Activated CD4-positive, alpha-beta memory T cell treated with anti-CD3 and anti-CD28 coated beads for 36 hours (primary cell): ENCODE results near the gene YKT6. TPM values are rescaled to one million over a fixed set of nuclear protein-coding genes. Genes with fewer than 3 reads are reported as not detected.

Source experiments
- CTCF ChIA-PET: fragments of 350-600 bp; sonication (Branson Sonifier 250); formaldehyde crosslinking; loops from one replicate; lab custom pipeline; 2021; ENCODE audit warnings: antibody characterized with exemption, inconsistent platforms; lab: Charles Lee
- POLR2A ChIA-PET: fragments of 350-600 bp; sonication (Branson Sonifier 250); formaldehyde crosslinking; loops from one replicate; lab custom pipeline; 2021; ENCODE audit warnings: antibody characterized with exemption; lab: Charles Lee
- DNase-seq: peaks from one replicate; pipeline ENCODE4 v3.0.0-alpha.2; 2020
- H3K27ac Mint-ChIP-seq: one replicate; pipeline ENCODE4 v1.8.0; 2021; ENCODE audit warnings: mixed read lengths
- H3K27me3 Mint-ChIP-seq: one replicate; pipeline ENCODE4 v1.8.0; 2021; ENCODE audit warnings: mixed read lengths
- H3K36me3 Mint-ChIP-seq: one replicate; pipeline ENCODE4 v1.8.0; 2021; ENCODE audit warnings: mixed read lengths
- H3K4me1 Mint-ChIP-seq: one replicate; pipeline ENCODE4 v1.8.0; 2021; ENCODE audit warnings: low read depth, mixed read lengths
- H3K4me3 Mint-ChIP-seq: one replicate; pipeline ENCODE4 v1.8.0; 2021; ENCODE audit warnings: mild to moderate bottlenecking, mixed read lengths
- H3K9me3 Mint-ChIP-seq: one replicate; pipeline ENCODE4 v1.8.0; 2021; ENCODE audit warnings: mixed read lengths
- intact Hi-C: fragments of 100-400 bp; cut with micrococcal nuclease; formaldehyde crosslinking; loops from one replicate; pipeline ENCODE4 v1.15.1; 2023
- total RNA-seq, 2 experiments: library from RNA; stranded (reverse); gene quantifications; one replicate each; pipeline ENCODE4 v1.2.3, GENCODE V29; 2021

YKT6 gene
- total RNA-seq, 2 experiments from 2014 or later, result 57.0 to 60.4 TPM

DNA sequence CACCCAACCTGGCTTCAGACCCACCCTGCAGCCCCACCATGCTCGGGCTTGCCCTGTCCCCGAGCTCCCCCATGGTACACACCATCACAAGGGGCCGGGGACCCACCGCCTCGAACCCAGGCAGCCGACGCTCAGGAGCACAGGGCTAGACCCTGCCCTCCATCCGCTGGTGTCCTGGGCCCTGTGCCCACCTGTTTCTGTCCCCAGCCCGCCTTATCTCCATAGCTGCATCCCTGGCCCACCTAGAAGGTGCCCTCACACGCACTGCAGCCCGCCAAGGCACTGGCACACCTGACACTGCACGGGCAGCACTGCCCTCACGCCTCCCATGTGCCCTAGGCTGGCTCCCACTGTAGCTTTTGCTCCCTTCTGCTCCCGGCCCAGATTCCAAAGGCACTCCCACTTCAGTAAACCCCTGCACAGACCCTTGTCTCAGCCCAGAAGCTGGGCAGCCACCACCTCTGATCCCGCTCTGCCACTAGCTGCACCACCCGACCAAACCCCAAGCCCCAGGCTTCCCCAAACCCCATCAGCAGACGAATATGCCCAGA is 17.1 kb downstream of the YKT6 start:
- no peaks in the 10 kb centered on the region for H3K27me3 Mint-ChIP-seq
- H3K36me3 Mint-ChIP-seq, result peaks cover 3% of the 10 kb centered on the region
- no peaks in the 10 kb centered on the region for H3K9me3 Mint-ChIP-seq
- DNase-seq, result no peak
- intact Hi-C loops, result no loop called here
- H3K4me3 Mint-ChIP-seq, result no peak overlapping the region
- ChIA-PET CTCF (no interaction called here), POLR2A (no interaction called here)
- H3K27ac Mint-ChIP-seq, result no peak overlapping the region
- H3K4me1 Mint-ChIP-seq, result no peaks in the 10 kb centered on the region

DNA sequence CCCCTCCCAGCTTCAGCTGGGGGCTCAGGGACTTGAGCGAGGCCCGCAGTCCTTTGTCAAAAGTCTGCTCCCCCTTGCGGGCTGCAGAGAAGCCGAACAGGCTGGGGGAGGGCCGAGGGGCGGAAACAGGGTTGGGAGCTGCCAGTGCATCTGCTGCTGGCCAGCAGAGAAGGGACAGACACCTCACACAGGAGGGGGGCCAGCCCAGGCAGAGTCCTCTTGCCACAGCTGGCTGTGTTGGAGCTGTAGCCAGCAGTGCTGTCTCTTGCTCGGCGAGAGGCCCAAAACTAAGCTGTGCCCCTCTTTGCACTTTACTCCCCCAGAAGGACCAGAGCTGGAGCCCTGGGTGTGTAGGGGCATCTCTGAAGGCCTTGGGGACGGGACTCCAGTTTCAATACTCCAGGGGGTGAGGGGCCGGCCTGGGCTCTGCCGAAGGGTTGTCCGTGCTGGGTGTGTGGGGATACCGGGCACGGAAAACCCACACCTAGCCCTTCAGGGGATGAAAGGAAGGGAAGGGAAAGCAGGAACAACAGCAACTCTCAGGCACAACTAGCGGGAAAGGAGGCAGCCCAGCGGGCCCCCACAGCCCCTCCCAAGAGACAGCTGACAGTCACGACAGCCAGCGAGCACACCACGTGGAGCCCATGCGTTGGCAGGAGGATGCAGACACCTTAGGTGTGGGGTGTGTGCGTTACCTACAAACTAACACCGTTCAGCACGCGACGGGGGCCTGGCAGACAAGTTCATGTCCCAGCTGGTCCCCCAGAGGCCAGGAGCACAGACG is 17.8 kb downstream of the YKT6 start:
- Mint-ChIP-seq H3K9me3 (no peaks in the 10 kb centered on the region), H3K27me3 (no peaks in the 10 kb centered on the region), H3K36me3 (peaks cover 3% of the 10 kb centered on the region), H3K4me1 (no peaks in the 10 kb centered on the region), H3K4me3 (no peak overlapping the region), H3K27ac (no peak overlapping the region)
- intact Hi-C loops, result no loop called here
- CTCF ChIA-PET, result no interaction called here
- POLR2A ChIA-PET, result no interaction called here
- no peak for DNase-seq

DNA sequence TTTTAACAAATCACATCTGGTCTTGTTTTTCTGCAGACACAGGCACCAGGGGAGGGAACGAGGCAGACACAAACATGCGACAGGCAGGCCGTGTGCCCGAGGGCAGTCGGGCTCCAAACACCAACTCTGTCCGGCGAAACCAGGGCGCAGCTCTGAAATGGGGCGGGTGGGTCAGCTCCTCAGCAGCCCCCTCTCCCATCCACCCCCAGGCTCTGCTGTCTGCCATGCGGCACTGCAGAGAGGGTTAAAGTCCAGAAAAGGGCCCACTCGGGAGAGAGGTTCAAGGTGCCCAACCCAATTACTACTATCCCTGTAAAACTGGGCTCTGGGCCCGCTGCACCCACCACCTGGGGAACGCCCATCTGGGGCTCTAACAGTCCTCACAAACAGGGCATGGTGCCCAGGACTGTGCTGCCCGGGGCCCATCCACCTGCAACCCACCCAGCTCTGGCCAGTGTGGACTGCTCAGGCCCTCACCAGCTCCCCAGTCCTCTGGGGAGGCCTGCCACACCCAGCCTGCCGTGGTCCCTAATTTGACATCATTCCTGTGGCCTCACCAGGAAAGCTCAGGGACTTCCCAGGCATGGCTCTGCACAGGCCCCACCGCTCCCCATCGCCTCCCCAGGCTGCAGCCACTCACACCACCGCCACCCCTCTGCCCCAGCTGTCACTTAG is 18.7 kb downstream of the YKT6 start:
- H3K27ac Mint-ChIP-seq, result no peak overlapping the region
- CTCF ChIA-PET, result interaction anchor here (0.8 kb wide), 1 partner anchor 18 kb away, joined by 3 read pairs; the partner anchor contains the start of gene YKT6
- POLR2A ChIA-PET, result no interaction called here
- no peaks in the 10 kb centered on the region for H3K36me3 Mint-ChIP-seq
- H3K9me3 Mint-ChIP-seq, result no peaks in the 10 kb centered on the region
- intact Hi-C loops, result no loop called here
- no peaks in the 10 kb centered on the region for H3K4me1 Mint-ChIP-seq
- DNase-seq, result no peak
- no peaks in the 10 kb centered on the region for H3K27me3 Mint-ChIP-seq
- no peak overlapping the region for H3K4me3 Mint-ChIP-seq

DNA sequence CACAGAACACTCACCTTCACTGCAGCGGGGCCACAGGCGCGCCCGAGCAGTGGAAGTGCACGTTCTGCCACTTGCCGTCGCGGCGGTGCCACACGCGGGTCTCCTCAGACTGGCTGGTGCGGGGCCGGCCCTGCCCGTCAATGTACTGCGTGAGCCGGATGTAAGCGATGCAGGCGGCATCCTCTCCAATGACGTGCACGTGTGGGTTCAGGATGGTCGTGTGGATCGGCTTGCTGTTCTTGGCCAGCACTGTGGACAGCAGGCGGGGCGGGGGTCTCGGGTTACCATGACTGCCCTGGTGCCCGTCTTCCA is 19.2 kb downstream of the YKT6 start:
- intact Hi-C loops, result no loop called here
- Mint-ChIP-seq H3K27me3 (no peaks in the 10 kb centered on the region), H3K27ac (no peak overlapping the region), H3K4me3 (no peak overlapping the region), H3K4me1 (no peaks in the 10 kb centered on the region), H3K9me3 (no peaks in the 10 kb centered on the region), H3K36me3 (no peaks in the 10 kb centered on the region)
- ChIA-PET POLR2A (no interaction called here), CTCF (interaction anchor here (0.8 kb wide), 1 partner anchor 19 kb away, joined by 3 read pairs; the partner anchor contains the start of gene YKT6)
- no peak for DNase-seq

DNA sequence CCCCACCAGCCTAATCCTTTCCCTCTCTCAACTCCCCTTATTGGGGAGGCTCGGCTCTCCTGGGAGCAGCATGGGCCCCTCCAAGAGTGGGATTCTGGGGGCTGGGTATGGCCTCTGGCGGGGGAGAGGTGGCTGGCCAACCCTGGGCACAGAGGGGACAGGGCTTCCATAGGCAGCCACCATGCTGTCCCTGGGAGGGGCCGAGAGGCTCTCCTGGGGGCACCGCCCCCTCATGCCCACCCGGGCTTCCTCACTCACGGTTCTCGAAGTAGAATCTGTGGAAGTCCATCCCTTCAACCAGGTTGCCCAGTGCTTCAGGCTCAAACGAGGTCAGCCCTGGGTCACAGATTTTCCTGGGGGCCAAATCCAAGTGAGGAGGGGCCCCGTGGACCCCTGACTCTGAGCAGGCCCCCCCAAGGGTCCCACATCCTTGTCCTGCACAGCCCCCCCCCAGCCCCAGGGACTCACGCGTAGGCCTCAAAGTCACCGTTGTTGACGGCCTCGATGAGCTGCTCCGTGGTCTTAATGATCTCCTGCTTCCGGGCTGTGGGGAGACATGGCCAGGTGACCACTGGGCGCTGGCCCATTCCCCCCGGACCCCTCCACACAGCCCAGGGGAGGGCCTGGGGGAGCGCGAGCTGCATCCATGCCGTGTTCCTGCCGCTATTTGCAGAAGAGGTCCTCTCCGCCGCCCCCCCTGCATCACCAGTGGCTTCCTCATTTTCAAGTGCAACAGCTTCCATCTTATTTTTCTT is 19.8 kb downstream of the YKT6 start:
- Mint-ChIP-seq H3K4me3 (no peak overlapping the region), H3K36me3 (no peaks in the 10 kb centered on the region), H3K27me3 (no peaks in the 10 kb centered on the region), H3K9me3 (no peaks in the 10 kb centered on the region), H3K4me1 (no peaks in the 10 kb centered on the region), H3K27ac (no peak overlapping the region)
- ChIA-PET POLR2A (interaction anchor here (0.6 kb wide), 1 partner anchor 13 kb away, joined by 4 read pairs; no protein-coding TSS in a partner anchor), CTCF (interaction anchor here (0.8 kb wide), 1 partner anchor 19 kb away, joined by 3 read pairs; the partner anchor contains the start of gene YKT6)
- DNase-seq, result no peak
- intact Hi-C loops, result no loop called here

DNA sequence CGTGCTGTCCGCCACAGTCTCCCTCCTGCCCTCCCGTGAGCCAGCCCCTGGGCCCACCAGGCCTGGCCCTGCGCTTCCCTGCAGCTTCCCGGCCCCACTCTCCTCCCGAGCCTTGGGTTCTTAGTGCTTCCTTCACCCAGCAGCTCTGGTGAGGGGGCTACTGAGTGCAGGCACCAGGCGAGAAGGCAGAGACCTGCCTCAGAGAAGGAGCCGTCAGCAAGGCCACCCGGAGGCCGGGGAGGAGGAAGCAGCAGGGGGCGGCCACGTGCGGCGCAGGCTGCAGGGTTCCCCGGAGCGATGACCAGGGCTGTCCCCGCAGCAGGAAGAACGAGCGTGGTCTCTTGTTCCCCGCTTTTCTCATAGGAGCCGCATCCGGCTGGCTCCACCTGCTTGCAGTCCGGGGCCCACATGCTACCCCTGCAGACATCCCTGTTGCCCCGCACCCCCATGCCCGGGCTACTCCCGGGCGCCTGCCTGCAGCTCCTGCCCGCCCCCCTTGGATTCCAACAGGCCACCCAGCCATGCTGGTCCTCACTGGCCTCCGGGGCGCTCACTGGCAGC is 20.5 kb downstream of the YKT6 start:
- no peak overlapping the region for H3K4me3 Mint-ChIP-seq
- intact Hi-C loops, result no loop called here
- H3K36me3 Mint-ChIP-seq, result no peaks in the 10 kb centered on the region
- no peaks in the 10 kb centered on the region for H3K9me3 Mint-ChIP-seq
- POLR2A ChIA-PET, result interaction anchor here (0.6 kb wide), 1 partner anchor 12 kb away, joined by 4 read pairs; no protein-coding TSS in a partner anchor
- peaks cover 6% of the 10 kb centered on the region for H3K27me3 Mint-ChIP-seq
- H3K4me1 Mint-ChIP-seq, result no peaks in the 10 kb centered on the region
- DNase-seq, result no peak
- CTCF ChIA-PET, result interaction anchor here (1.5 kb wide), 1 partner anchor 314 kb away, joined by 3 read pairs; no protein-coding TSS in a partner anchor
- no peak overlapping the region for H3K27ac Mint-ChIP-seq

DNA sequence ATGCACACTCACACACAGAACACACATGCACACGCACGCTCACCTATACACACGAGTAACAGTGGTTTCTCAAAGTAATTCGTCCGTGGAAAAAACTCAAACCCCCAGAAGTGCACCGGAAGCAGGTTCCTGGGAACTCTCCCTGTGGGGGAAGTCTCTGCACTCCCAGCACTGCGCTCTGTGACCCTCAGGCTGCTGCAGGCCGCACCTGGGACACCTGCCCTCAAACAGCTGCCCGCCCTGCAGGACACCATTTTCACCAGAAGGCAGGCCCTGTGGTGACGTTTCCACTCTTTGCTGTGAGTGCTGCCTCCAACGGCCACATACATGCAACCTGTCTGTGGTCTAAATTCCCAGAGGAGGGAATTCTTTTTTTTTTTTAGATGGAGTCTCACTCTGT is 21.3 kb downstream of the YKT6 start:
- H3K27ac Mint-ChIP-seq, result no peak overlapping the region
- no peaks in the 10 kb centered on the region for H3K36me3 Mint-ChIP-seq
- peaks cover 6% of the 10 kb centered on the region for H3K27me3 Mint-ChIP-seq
- no peak for DNase-seq
- POLR2A ChIA-PET, result no interaction called here
- H3K9me3 Mint-ChIP-seq, result no peaks in the 10 kb centered on the region
- CTCF ChIA-PET, result interaction anchor here (1.5 kb wide), 1 partner anchor 313 kb away, joined by 3 read pairs; no protein-coding TSS in a partner anchor
- no peaks in the 10 kb centered on the region for H3K4me1 Mint-ChIP-seq
- no peak overlapping the region for H3K4me3 Mint-ChIP-seq
- intact Hi-C loops, result no loop called here

DNA sequence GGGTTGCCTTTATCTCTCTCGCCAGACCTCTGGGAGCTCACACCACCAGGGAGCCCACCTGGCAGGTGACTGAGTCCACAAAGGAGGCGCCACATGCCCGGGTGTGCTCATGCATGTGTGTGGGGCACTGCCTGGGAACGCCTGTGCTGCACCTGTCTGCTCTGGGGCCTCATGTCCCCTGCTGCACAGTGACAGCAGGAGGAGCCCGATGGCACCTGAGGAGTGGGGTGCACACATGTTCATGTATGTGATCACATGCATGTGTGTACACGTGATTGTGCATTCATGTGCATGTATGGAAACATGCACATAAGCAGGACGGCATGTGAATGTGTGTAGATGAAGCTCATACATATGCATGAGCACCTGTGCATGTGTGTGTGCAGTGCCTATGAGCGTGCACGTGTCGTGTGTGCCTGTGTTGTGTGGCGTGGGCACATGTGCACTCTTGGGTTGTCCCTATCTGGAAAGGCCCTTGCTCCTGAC is 22.0 kb downstream of the YKT6 start:
- Mint-ChIP-seq H3K36me3 (no peaks in the 10 kb centered on the region), H3K9me3 (no peaks in the 10 kb centered on the region), H3K4me3 (no peak overlapping the region), H3K27ac (no peak overlapping the region), H3K27me3 (peaks cover 6% of the 10 kb centered on the region), H3K4me1 (no peaks in the 10 kb centered on the region)
- ChIA-PET CTCF (no interaction called here), POLR2A (no interaction called here)
- intact Hi-C loops, result no loop called here
- DNase-seq, result no peak

DNA sequence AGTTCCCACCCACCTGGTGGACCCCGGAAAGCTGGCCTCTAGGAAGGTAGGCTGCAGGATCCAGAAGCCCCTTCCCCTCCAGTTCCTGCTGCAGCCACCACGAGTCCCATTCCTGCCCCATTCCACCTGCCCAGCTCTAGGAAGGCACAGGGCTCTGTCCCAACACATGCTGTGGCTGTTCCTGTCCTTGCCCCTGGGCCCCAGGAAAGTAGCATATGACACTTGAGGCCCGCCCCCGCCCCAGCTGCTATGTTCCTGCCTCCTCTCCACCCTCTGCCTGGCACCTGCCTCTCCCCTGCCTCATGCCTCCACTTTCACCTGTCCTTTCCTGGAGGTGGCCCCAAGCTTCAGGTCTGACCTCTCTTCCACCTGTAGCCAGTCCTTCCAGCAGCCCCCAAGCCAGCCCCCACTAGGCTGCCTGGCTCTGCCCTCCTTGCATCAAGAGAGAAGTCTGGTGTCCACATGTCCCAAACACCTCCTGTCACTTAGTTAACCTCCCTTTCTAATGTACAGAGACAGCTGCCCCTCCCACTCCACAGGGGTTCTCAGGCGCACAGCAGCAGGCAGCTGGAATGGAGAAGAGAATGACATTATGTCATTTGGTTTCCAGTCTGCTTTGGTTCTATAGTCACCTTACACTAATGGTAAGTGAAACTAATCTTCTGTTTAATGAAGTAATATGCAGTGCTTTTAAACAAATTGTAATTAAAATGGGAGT is 22.7 kb downstream of the YKT6 start:
- CTCF ChIA-PET, result interaction anchor here (1.3 kb wide), 1 partner anchor 17 kb away, joined by 3 read pairs; no protein-coding TSS in a partner anchor
- DNase-seq, result no peak
- POLR2A ChIA-PET, result interaction anchor here (0.6 kb wide), 1 partner anchor 63 kb away, joined by 3 read pairs; no protein-coding TSS in a partner anchor
- no peaks in the 10 kb centered on the region for H3K9me3 Mint-ChIP-seq
- no peaks in the 10 kb centered on the region for H3K4me1 Mint-ChIP-seq
- intact Hi-C loops, result no loop called here
- H3K27ac Mint-ChIP-seq, result no peak overlapping the region
- peaks cover 6% of the 10 kb centered on the region for H3K27me3 Mint-ChIP-seq
- H3K4me3 Mint-ChIP-seq, result no peak overlapping the region
- no peaks in the 10 kb centered on the region for H3K36me3 Mint-ChIP-seq

DNA sequence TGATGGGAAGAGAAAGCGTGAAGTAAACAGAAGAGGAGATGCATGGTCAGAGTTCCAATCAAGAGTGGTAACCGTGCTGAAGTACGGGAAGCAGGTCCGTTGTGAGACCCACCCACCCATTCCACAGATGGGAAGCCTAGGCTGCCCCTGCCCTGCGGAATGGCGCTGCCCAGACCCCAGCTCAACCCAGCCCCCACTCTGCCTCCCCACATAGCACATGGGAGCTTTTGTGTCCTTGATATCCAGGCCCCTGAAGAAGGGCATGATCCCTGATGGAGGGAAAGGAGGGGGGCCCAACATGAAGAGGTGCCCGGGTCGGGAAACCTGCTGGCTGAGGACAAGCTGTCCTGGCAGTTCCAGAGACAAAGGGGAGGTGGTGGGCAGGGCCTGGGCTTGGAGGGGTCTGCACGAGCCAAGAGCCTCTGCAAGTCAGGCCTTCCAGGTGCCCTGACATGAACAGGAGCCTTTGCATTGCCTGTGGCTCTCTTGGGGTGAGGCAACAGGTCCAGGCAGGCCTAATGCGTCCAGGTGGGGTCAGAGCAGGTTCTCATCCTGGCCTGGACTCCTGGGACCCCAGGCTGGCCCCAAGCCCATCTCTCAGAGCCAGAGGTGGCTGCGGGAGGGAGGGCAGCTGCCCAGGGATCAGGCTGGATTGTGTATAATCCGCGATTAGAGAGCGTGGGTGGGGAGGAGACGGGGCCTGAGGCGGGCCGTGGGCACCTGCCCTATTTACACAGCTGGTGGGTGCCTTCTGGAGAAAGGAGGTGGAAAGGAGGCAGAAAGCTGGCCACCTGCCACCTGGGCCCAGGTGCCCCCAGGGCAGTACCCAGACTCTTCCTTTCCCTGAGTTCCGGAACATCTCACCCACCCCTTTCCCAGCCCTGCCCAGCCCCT is 23.5 kb downstream of the YKT6 start:
- no peak overlapping the region for H3K4me3 Mint-ChIP-seq
- ChIA-PET CTCF (interaction anchor here (1.3 kb wide), 1 partner anchor 16 kb away, joined by 3 read pairs; no protein-coding TSS in a partner anchor), POLR2A (interaction anchor here (0.6 kb wide), 1 partner anchor 63 kb away, joined by 3 read pairs; no protein-coding TSS in a partner anchor)
- no peaks in the 10 kb centered on the region for H3K36me3 Mint-ChIP-seq
- no peaks in the 10 kb centered on the region for H3K9me3 Mint-ChIP-seq
- H3K27ac Mint-ChIP-seq, result no peak overlapping the region
- DNase-seq, result no peak
- intact Hi-C loops, result no loop called here
- H3K4me1 Mint-ChIP-seq, result no peaks in the 10 kb centered on the region
- peaks cover 6% of the 10 kb centered on the region for H3K27me3 Mint-ChIP-seq
